ENCODE measurements around the gene BRI3. TPM values are rescaled to one million over a fixed set of nuclear protein-coding genes. Genes with fewer than 3 reads are reported as not detected.

BRI3 gene
- total and polyA plus RNA-seq, 9 of the 15 experiments (the other 6 are each of a cell fraction or from before 2014, with no cell fraction given) = 4.3 to 57.4 (median 18.6) TPM

DNA sequence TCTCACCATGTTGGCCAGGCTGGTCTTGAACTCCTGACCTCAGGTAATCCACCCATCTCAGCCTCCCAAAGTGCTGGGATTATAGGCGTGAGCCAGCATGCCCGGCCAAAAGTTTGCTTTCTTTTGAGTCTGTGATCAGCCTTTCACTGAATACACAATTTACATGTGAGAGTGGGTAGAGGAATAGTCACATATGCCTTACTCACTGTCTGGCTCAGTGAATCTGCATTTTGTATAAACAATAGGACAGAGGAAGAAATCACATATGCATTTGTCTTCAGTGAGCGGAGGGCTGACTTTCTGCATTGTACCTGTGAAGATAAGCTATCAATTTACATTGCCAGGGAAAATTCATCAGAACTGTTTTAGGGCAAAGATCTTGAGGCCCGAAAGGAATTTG lies 27.0 kb upstream of the BRI3 start:
- no peak for FAIRE-seq
- Histone ChIP-seq H3K9ac (ENCODE audit: insufficient read depth in 1 of 2, low read depth in 2 of 2, low read length in 2 of 2) (no peak overlapping the region), H3K27me3 (ENCODE audit: control insufficient read depth in 2 of 2, insufficient read depth in 2 of 2, low read length in 2 of 2) (no peaks in the 10 kb centered on the region), H3K9me3 (replicated peaks; ENCODE audit: control insufficient read depth, insufficient read depth, low read depth, low read length) (no peaks in the 10 kb centered on the region), H2AFZ (ENCODE audit: low read depth, low read length) (no peak overlapping the region), H3K4me3 (no peak overlapping the region), H3K4me1 (replicated peaks in 1 of 2; ENCODE audit: control insufficient read depth in 2 of 2, insufficient read depth in 2 of 2, low read length in 2 of 2) (peaks cover 10 to 23% of the 10 kb centered on the region in 2 experiments; a peak in 4 of 5 replicates), H3K9me1 (ENCODE audit: control insufficient read depth, insufficient read depth, low read length) (no peaks in the 10 kb centered on the region), H3K4me2 (ENCODE audit: insufficient read depth, low read length) (no peak overlapping the region), H4K20me1 (replicated peaks; ENCODE audit: control insufficient read depth, insufficient read depth, low read length) (no peaks in the 10 kb centered on the region), H3K27ac (ENCODE audit: extremely low read depth, low read depth, low read length) (peak overlapping the region; percentile 33; the same call in 1 of the 3 replicates), H3K79me2 (ENCODE audit: control insufficient read depth, insufficient read depth, low read length) (peaks cover 21% of the 10 kb centered on the region), H3K36me3 (ENCODE audit: control insufficient read depth, insufficient read depth, low read length) (peaks cover 4% of the 10 kb centered on the region; the same call in 1 of the 3 replicates)
- intact Hi-C loops (cut with micrococcal nuclease) (no loop called here), in situ Hi-C loops (cut with MboI) (no loop called here)
- ChIA-PET CTCF (ENCODE audit: low intra/inter-chr PET ratio) (no interaction called here), POLR2A (interaction anchor here (1.1 kb wide), 1 partner anchor 19 kb away, joined by 3 read pairs; no protein-coding TSS in a partner anchor)
- BruUV-seq (replicated peaks) = no TSS peak
- ATAC-seq = no peak
- DNase-seq (ENCODE audit: extremely low read depth in 1 of 4, low spot score in 3 of 4) = no peak
- WGBS (ENCODE audit: insufficient coverage, low coverage, missing lambda C conversion rate) = 77% methylated on average over 4 of the region's 4 CpGs
- no peak for TF ChIP-seq ZNF444 (CRISPR knock-in tag; IDR thresholded peaks at IDR 0.05)
- no peak for TF ChIP-seq SRSF1 (IDR thresholded peaks at IDR 0.05; ENCODE audit: low read depth, low read length)
- TF ChIP-seq SUPT5H (IDR thresholded peaks at IDR 0.05) = no peak
- TF ChIP-seq, protein P1, sequence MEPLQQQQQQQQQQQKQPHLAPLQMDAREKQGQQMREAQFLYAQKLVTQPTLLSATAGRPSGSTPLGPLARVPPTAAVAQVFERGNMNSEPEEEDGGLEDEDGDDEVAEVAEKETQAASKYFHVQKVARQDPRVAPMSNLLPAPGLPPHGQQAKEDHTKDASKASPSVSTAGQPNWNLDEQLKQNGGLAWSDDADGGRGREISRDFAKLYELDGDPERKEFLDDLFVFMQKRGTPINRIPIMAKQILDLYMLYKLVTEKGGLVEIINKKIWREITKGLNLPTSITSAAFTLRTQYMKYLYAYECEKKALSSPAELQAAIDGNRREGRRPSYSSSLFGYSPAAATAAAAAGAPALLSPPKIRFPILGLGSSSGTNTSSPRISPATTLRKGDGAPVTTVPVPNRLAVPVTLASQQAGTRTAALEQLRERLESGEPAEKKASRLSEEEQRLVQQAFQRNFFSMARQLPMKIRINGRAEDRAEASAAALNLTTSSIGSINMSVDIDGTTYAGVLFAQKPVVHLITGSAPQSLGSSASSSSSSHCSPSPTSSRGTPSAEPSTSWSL (CRISPR knock-in tag; IDR thresholded peaks at IDR 0.05; ENCODE audit: borderline replicate concordance) = no peak
- no peak for TF ChIP-seq POLR2H (tag; IDR thresholded peaks at IDR 0.05; ENCODE audit: low read depth)
- TF ChIP-seq, protein P2, sequence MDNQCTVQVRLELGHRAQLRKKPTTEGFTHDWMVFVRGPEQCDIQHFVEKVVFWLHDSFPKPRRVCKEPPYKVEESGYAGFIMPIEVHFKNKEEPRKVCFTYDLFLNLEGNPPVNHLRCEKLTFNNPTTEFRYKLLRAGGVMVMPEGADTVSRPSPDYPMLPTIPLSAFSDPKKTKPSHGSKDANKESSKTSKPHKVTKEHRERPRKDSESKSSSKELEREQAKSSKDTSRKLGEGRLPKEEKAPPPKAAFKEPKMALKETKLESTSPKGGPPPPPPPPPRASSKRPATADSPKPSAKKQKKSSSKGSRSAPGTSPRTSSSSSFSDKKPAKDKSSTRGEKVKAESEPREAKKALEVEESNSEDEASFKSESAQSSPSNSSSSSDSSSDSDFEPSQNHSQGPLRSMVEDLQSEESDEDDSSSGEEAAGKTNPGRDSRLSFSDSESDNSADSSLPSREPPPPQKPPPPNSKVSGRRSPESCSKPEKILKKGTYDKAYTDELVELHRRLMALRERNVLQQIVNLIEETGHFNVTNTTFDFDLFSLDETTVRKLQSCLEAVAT (IDR thresholded peaks at IDR 0.05) = no peak
- TF ChIP-seq, protein P3, sequence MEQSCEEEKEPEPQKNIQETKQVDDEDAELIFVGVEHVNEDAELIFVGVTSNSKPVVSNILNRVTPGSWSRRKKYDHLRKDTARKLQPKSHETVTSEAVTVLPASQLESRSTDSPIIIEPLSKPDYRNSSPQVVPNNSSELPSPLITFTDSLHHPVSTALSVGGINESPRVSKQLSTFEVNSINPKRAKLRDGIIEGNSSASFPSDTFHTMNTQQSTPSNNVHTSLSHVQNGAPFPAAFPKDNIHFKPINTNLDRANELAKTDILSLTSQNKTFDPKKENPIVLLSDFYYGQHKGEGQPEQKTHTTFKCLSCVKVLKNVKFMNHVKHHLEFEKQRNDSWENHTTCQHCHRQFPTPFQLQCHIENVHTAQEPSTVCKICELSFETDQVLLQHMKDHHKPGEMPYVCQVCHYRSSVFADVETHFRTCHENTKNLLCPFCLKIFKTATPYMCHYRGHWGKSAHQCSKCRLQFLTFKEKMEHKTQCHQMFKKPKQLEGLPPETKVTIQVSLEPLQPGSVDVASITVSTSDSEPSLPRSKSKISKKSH (CRISPR knock-in tag; IDR thresholded peaks at IDR 0.05) = no peak
- no peak for TF ChIP-seq ZNF212 (CRISPR knock-in tag; IDR thresholded peaks at IDR 0.05)
- no peak for TF ChIP-seq ZKSCAN8 (CRISPR knock-in tag; IDR thresholded peaks at IDR 0.05)
- TF ChIP-seq IRF2 (CRISPR knock-in tag; IDR thresholded peaks at IDR 0.05) = no peak
- no peak for TF ChIP-seq JUN (IDR thresholded peaks at IDR 0.05; ENCODE audit: borderline replicate concordance, low read depth, low read length)
- no peak for TF ChIP-seq JUN (CRISPR knock-in tag; IDR thresholded peaks at IDR 0.05; ENCODE audit: borderline replicate concordance)
- no peak for TF ChIP-seq SETDB1 (IDR thresholded peaks at IDR 0.05; ENCODE audit: low read length)
- no peak for TF ChIP-seq ZNF41 (CRISPR knock-in tag; conservative IDR thresholded peaks at IDR 0.05)
- TF ChIP-seq ZNF24 (IDR thresholded peaks at IDR 0.05) = no peak
- TF ChIP-seq RNF2 (IDR thresholded peaks at IDR 0.05) = no peak
- TF ChIP-seq SMC3 (conservative IDR thresholded peaks at IDR 0.05; ENCODE audit: insufficient read depth, low read depth, low read length) = no peak
